Neural cell (in vitro differentiated cells): ENCODE results near the gene C2CD3. TPM values are rescaled to one million over a fixed set of nuclear protein-coding genes. Genes with fewer than 3 reads are reported as not detected.
A peak's percentile ranks its signal among the peaks of the same experiment; 100 is the strongest.
"Not testable (repeated sequence)": the region's sequence is repeated elsewhere in the genome, so short reads cannot be mapped to it uniquely, and the experiment has no call there.

Source experiments
- H2AFZ ChIP-seq: fragments of 200-600, 300-800 bp; sonication (generic), shearing (Covaris generic); 2 replicates; pipeline ENCODE4 v1.6.0; 2014; ENCODE audit warnings: low read depth, mild to moderate bottlenecking, antibody characterized with exemption, low read length, moderate library complexity
- H3F3A ChIP-seq: fragments of 200-600 bp; shearing (Covaris generic); 2 replicates; pipeline ENCODE4 v1.6.1; 2016; ENCODE audit warnings: mild to moderate bottlenecking, moderate library complexity, mixed read lengths, antibody characterized with exemption, low read length; ENCODE audit not compliant: insufficient read depth, poor library complexity, severe bottlenecking
- H3K27ac ChIP-seq: fragments of 200-600, 300-800 bp; sonication (generic), shearing (Covaris generic); 2 replicates; pipeline ENCODE4 v1.5.1; 2014; ENCODE audit warnings: mild to moderate bottlenecking, low read length, moderate library complexity
- H3K27me3 ChIP-seq: fragments of 300-800, 200-600 bp; sonication (generic), shearing (Covaris generic); 2 replicates; pipeline ENCODE4 v1.6.0; 2014; ENCODE audit warnings: mild to moderate bottlenecking, low read depth, low read length, moderate library complexity; ENCODE audit not compliant: insufficient read depth
- H3K36me3 ChIP-seq: fragments of 300-800, 200-600 bp; sonication (generic), shearing (Covaris generic); 2 replicates; pipeline ENCODE4 v1.5.1; 2014; ENCODE audit warnings: mild to moderate bottlenecking, antibody characterized with exemption, low read length, moderate library complexity; ENCODE audit not compliant: insufficient read depth
- H3K4me2 ChIP-seq: fragments of 300-800, 200-600 bp; sonication (generic), shearing (Covaris generic); 2 replicates; pipeline ENCODE4 v1.6.0; 2014; ENCODE audit warnings: mild to moderate bottlenecking, low read length
- H3K4me3 ChIP-seq: fragments of 300-800, 200-600 bp; sonication (generic), shearing (Covaris generic); 2 replicates; pipeline ENCODE4 v1.5.1; 2014; ENCODE audit warnings: mild to moderate bottlenecking, low read length, moderate library complexity
- H3K79me2 ChIP-seq: fragments of 200-600 bp; shearing (Covaris generic); replicated peaks from 2 replicates; pipeline ENCODE4 v1.6.0; 2014; ENCODE audit warnings: mild to moderate bottlenecking, low read length, moderate library complexity; ENCODE audit not compliant: insufficient read depth
- H3K9ac ChIP-seq: fragments of 300-800, 200-600 bp; sonication (generic), shearing (Covaris generic); 2 replicates; pipeline ENCODE4 v1.6.1; 2016; ENCODE audit warnings: mild to moderate bottlenecking, low read length, mixed read lengths
- H3K9me2 ChIP-seq: fragments of 200-600 bp; shearing (Covaris generic); 2 replicates; pipeline ENCODE4 v1.6.1; 2016; ENCODE audit warnings: mild to moderate bottlenecking, low read length, mixed read lengths; ENCODE audit not compliant: insufficient read depth
- H3K9me3 ChIP-seq: fragments of 200-600, 300-800 bp; sonication (generic), shearing (Covaris generic); 2 replicates; pipeline ENCODE4 v1.6.1; 2016; ENCODE audit warnings: mild to moderate bottlenecking, mixed run types, low read length, moderate library complexity, mixed read lengths
- H4K20me1 ChIP-seq: fragments of 200-600 bp; shearing (Covaris generic); 2 replicates; pipeline ENCODE4 v1.6.1; 2016; ENCODE audit warnings: mild to moderate bottlenecking, mixed run types; ENCODE audit not compliant: insufficient read depth
- CTCF ChIP-seq: fragments of 450-650 bp; IDR thresholded peaks from 2 replicates; pipeline ENCODE4 v1.5.1; 2014; ENCODE audit warnings: antibody characterized with exemption, mild to moderate bottlenecking, moderate library complexity; ENCODE audit not compliant: poor library complexity, severe bottlenecking
- EP300 ChIP-seq: fragments of 450-650 bp; conservative IDR thresholded peaks from 2 replicates; pipeline ENCODE4 v1.6.1; 2014; ENCODE audit warnings: antibody characterized with exemption, mild to moderate bottlenecking, moderate library complexity; ENCODE audit not compliant: poor library complexity, severe bottlenecking
- EZH2 ChIP-seq: fragments of 200-600, 300-800 bp; shearing (Covaris generic), sonication (generic); IDR thresholded peaks from 2 replicates; pipeline ENCODE4 v1.6.1; 2014; ENCODE audit warnings: antibody characterized with exemption, low read length, borderline replicate concordance, mild to moderate bottlenecking; ENCODE audit not compliant: insufficient read depth, poor library complexity, severe bottlenecking
- POLR2AphosphoS5 ChIP-seq: IDR thresholded peaks from 2 replicates; pipeline ENCODE4 v1.6.1; 2012
- RAD21 ChIP-seq: fragments of 450-650 bp; conservative IDR thresholded peaks from 2 replicates; pipeline ENCODE4 v1.6.1; 2014; ENCODE audit warnings: antibody characterized with exemption, mild to moderate bottlenecking, moderate library complexity
- REST ChIP-seq: IDR thresholded peaks from 2 replicates; pipeline ENCODE4 v1.6.1; 2012; ENCODE audit warnings: borderline replicate concordance
- SMC3 ChIP-seq: fragments of 450-650 bp; conservative IDR thresholded peaks from 2 replicates; pipeline ENCODE4 v1.6.1; 2014; ENCODE audit warnings: antibody characterized with exemption, mild to moderate bottlenecking, moderate library complexity; ENCODE audit not compliant: poor library complexity
- TAF1 ChIP-seq: IDR thresholded peaks from 2 replicates; pipeline ENCODE4 v1.6.1; 2012; ENCODE audit warnings: low read depth
- polyA plus RNA-seq: library from polyadenylated mRNA; depleted of rRNA; stranded (reverse); fragments of >200 nt; gene quantifications from 2 replicates; pipeline ENCODE4 v1.2.3, GENCODE V29; 2014

The C2CD3 gene
- polyA plus RNA-seq, 1 donor from 2014 or later: 13.2 TPM

- no peak overlapping the region for H3K27ac ChIP-seq
- peaks cover 14% of the 10 kb centered on the region for H3K36me3 ChIP-seq
- no peaks in the 10 kb centered on the region for H3K9me3 ChIP-seq
- no peak overlapping the region for H3K4me2 ChIP-seq
- TF ChIP-seq RAD21: no peak
- TF ChIP-seq SMC3: no peak
- no peak for TF ChIP-seq TAF1
- no peak for TF ChIP-seq EZH2
- no peak for TF ChIP-seq POLR2AphosphoS5
- no peak for TF ChIP-seq REST
- TF ChIP-seq EP300: no peak
- TF ChIP-seq CTCF: no peak
- H2AFZ ChIP-seq: no peak overlapping the region
- no peaks in the 10 kb centered on the region for H3K9me2 ChIP-seq
- no peaks in the 10 kb centered on the region for H4K20me1 ChIP-seq
- no peaks in the 10 kb centered on the region for H3K27me3 ChIP-seq
- H3F3A ChIP-seq: peaks cover 3% of the 10 kb centered on the region
- no peaks in the 10 kb centered on the region for H3K79me2 ChIP-seq
- H3K4me3 ChIP-seq: no peak overlapping the region
- H3K9ac ChIP-seq: no peak overlapping the region
Observed at GRCh38 chr11:74141241-74141695, 29.5 kb downstream of the C2CD3 start.

- peak; percentile 79 for TF ChIP-seq REST
- not testable (repeated sequence) for H3K9ac ChIP-seq, H3K4me2 ChIP-seq, H3F3A ChIP-seq, H2AFZ ChIP-seq, H4K20me1 ChIP-seq, H3K9me2 ChIP-seq, H3K79me2 ChIP-seq, H3K27me3 ChIP-seq, H3K9me3 ChIP-seq
- Histone ChIP-seq H3K4me3 (peak overlapping the region; percentile 11), H3K36me3 (peaks cover 17% of the 10 kb centered on the region), H3K27ac (peak overlapping the region; percentile 57)
Observed at GRCh38 chr11:74139919-74140431, 30.8 kb downstream of the C2CD3 start.
